NCI-H82 treated with DMSO at 0.1 percent for 48 hours (cell line): ENCODE data around the gene BRCC3.

ENCODE experiments used
- DNase-seq: peaks from one replicate; lab custom pipeline; 2025; ENCODE audit not compliant: unreplicated experiment; lab: John Stamatoyannopoulos, UW

BRCC3 gene

GRCh38 chrX:155056877-155057792 is 14.2 kb upstream of the BRCC3 start:
- DNase-seq: no peak

- DNase-seq: no peak
These were observed 9.5 kb upstream of the BRCC3 start for GRCh38 chrX:155061760-155062159.

DNA sequence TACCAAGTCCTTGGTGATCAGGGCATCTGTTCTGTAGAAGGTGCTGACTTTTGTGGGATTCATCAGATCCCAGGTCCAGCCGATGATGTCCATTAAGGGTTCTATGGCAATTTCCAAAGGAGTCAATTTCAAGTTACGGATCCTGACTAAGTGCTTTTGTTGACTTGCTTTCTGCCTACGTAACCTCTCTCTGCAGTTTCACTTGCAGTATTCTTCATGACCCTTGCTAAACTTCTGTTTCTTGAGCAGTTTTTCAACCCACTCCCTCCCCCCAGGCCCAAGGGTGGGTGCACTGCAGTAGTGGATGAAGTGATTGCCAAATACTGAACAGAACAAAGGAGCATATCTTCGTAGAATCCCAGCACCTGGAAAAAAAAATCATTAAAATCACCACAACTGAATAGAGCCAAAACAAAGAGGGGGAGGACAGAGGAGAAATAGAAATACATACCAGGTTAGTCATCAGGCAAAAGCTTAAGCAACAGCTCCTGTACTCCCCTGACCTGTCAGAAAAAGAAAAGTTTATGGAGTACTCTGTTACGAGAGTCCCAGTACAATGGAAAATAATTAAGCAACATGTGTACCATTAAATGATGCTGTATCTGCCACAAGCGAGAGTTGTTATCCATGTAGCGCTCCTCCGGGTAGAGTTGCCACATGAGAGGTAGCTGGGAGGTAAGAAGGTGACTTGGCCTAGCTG is 6.1 kb upstream of the BRCC3 start:
- no peak for DNase-seq

DNA sequence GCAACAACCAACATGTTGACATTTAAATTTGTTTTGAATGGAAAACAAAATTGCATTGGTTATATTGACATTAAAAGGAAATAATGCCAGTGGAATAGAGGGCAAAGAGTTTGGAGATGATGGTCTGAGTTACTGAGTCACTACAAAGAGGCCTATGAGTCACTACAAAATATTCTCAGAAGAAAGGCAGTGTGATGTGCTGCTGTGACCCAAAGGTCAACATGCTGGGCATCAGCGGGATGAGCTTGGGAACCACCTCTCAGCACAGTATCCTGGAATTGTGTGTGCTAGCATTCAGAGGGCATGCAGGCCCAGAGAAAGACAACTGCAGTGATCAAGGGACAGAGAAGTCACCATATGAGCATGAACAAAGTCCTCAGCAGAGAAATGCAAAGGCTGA is 3.1 kb upstream of the BRCC3 start:
- no peak for DNase-seq

DNA sequence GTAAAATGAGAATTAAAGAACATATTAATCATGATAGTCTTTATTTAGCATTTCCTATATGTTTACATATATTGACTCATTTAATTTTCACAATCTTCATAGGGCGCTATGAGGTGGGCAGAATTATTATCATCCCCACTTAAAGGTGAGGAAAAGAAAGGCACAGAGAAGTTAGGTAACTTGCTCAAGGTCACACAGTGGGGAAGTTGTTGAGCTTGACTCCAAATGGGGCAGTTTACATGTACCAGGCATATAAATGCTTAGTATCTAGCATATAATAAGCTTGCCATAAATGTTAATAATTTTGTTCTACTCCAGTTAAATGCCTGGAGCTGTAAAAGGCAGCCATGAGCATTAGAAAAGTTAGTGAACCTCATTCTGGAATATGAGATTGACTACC is 1.9 kb upstream of the BRCC3 start:
- no peak for DNase-seq

DNA sequence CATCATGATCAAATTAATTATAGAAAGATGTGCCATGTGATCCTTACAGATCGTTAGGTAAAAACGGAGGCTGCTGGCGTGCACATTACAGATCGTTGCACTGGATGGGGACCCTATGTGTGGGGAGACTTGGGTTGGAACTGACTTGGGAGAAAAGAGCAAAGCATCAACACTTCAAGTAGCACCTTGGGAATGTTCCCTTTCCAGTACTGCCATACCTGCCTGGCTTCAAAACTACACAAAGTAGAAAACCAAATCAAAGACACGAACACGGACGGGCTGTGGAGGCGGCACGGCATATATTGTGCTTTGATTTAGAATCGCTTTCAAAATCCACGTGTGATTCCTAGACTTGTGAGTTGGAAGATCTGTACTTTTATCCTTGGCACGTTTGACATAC is 1.3 kb upstream of the BRCC3 start:
- DNase-seq: no peak

- no peak for DNase-seq
These were observed 689 bp upstream of the BRCC3 start for GRCh38 chrX:155070663-155070974.

GRCh38 chrX:155071694-155072280 is 479 bp downstream of the BRCC3 start:
- no peak for DNase-seq

GRCh38 chrX:155086202-155086840 is 15.0 kb downstream of the BRCC3 start:
- no peak for DNase-seq

DNA sequence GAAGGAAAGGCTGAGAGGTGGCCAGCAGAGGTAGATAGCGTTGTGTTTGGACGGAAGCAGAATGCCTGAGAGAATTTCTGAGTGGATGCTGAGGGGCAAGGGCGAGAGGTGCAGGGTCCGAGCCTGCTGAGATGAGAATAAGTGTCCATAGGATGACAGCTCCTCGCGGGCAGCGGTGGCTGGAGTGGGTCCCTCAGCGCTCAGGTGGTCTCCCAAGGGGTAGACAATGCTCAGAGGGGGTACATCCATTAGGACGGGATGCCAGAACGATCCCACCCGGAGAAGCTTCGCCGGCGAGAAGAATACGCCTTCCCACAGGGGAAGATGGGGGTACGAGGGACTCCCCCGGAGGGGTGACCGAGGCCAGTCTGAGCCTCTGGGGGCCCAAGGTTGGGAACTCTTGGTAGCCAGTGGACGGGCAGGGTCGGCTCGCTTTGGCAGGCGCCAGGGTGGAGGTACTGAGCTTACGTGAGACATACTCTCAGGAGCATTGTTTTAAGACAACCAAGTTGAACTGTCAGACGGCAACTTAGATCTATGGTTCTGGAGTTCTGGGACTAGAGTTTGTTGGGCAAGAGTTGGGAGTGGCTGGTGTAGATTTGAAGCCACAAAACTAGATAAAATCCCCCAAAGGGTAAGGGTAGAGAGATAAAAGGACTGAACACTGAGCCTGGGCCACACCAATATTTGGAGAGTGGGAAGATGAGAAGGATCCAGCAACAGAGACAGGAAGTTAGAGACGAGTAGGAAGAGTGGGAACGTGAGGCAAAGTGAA is 15.8 kb downstream of the BRCC3 start:
- DNase-seq: no peak

DNA sequence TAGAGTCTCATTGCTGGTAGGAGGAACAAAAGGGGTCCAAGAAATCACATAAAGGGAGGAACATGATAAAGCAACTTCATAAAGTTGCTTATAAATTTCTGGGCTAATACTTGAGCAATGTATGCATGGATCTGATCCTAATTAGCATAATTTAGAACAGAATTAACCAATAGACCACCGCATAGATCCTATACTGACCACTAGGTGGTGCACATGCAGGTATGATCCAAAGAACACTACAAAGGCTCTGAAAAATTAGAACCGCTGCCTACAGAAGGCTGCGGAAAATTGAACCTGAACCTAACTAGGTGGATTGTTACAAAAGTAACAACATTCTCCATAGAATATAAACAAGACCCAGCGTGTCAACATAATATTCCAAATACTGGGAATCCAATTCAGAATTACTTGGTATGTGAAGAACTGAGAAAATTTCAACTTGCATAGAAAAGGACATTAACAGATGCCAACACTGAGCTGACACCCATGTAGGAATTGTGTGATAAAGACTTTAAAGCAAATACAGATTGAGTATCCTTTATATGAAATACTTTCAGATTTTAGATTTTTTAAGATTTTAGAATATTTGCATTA is 23.3 kb downstream of the BRCC3 start:
- DNase-seq: no peak

DNA sequence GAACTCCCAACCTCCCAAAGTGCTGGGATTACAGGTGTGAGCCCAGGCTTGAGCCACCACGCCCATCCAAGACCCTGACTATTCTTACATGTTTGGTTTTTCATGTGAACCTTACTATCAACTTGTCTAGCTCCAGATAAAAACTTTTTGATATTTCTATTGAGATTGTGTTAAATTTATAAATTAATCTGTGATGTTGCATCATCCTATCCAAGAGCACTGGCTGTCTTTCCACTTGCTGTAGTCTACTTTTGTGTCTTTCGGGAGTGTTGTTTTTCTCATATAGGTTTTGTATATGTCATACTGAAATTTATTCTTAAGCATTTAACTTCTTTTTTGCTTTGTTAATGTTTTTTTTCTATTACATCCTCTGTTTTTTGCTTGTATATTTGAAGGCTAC is 34.6 kb downstream of the BRCC3 start:
- no peak for DNase-seq

DNA sequence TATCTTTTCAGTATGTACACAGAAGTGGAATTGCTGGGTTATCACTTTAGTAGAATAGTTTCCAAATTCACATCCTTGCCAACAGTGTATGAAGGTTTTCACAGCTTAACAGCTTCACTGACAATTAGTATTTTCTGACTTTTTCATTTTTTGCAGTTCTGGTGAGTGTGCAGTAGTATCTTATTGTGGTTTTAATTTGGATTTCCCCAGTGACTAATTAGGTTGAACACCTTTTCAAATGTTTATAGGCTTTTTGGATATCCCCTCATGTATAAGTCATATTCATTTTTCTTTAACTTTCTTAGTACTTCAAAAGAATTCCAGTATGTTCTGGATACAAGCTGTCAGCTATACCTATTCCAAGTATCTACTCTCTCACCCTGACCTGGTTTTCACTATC is 37.1 kb downstream of the BRCC3 start:
- DNase-seq: no peak

GRCh38 chrX:155112171-155112570 is 40.9 kb downstream of the BRCC3 start:
- DNase-seq: no peak

- DNase-seq: no peak
These were observed 41.8 kb downstream of the BRCC3 start for GRCh38 chrX:155113097-155113496.

DNA sequence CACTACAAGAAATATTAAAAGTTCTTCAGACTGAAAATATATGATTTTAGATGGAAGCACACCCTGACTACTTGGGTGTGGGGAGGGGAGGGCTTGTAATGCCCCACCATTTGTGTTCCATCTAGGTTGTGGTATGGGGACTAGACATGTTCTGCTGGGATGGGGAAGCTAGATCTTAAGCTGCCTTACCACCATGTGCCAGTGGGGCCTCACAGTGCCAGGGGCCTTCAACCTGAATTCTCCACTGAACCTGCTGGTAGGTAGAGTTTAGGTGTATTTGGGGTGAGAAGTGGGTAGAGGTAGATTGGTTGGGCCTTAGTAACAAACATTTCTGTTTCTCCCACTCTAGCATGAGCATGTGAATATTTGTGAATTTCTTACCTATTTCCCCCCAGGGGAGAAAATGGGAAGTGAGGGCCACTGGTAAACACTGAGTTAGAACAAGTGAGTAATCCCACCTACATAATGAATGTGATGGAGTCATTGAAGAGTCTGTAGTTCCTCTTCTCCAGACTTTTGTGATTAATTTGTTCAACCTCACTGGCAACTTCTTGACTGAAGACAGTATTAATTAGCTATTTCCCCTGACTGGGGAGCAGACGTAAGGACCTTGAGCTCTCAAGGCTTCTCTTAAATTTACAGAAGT is 44.0 kb downstream of the BRCC3 start:
- no peak for DNase-seq

DNA sequence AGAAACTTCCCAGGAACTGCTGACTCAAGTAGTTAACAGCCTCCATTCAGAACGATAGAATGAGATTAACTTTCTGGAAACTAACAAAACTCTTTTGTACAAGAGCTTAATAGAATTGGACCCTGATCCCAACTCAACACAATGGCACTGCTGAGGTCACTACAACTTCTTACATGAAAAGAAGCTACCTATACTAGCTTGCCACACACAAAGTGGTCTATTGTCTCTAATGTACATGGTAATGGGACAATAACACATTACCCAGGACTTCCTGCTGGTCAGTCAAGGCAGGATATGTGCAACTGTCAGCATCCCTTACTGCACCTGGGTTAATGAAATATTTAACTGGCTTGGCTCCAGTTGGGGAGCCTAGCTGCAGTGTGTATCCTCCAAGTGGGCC is 56.2 kb downstream of the BRCC3 start:
- no peak for DNase-seq

- no peak for DNase-seq
These were observed 56.6 kb downstream of the BRCC3 start for GRCh38 chrX:155127940-155128339.

DNA sequence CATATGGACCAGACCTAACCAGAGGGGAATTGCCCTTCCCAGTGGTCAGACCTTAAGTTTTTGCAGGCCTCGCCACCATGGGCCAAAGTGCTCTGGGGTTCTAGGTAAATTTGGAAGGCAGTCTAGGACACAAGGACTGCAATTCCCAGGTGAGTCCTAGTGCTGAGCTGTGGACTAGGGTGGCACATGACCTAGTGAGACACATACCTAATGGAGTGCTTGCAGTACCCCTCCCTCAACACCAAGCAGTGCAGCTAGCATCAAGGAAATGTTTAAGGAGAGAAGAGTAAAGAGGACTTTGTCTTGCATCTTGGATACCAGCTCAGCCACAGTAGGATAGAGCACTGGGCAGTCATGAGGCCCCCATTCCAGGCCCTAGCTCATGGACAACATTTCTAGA is 60.8 kb downstream of the BRCC3 start:
- no peak for DNase-seq

GRCh38 chrX:155134255-155134654 is 62.9 kb downstream of the BRCC3 start:
- DNase-seq: no peak
